ENCODE measurements around the gene MRPL12.
A peak's percentile ranks its signal among the peaks of the same experiment; 100 is the strongest.

MRPL12 gene

GRCh38 chr17:81702934-81703746, at the start of gene MRPL12:
Gene MRPL12 (plus strand): TSS chr17:81703367. CDS start chr17:81703502, 135 bp downstream.
- DNase-seq (ENCODE audit: low spot score), result peak; percentile 95

GRCh38 chr17:81655378-81656117, 47.6 kb upstream of the MRPL12 start:
- DNase-seq (ENCODE audit: low spot score), result no peak

GRCh38 chr17:81656118-81656743, 46.9 kb upstream of the MRPL12 start, which contains the start of gene PDE6G:
Gene PDE6G (minus strand): TSS chr17:81656542. CDS start chr17:81653305, 3,237 bp downstream.
- no peak for DNase-seq (ENCODE audit: low spot score)

- no peak for DNase-seq (ENCODE audit: low spot score)
Measured at GRCh38 chr17:81656835-81657234, 46.3 kb upstream of the MRPL12 start.

- no peak for DNase-seq (ENCODE audit: low spot score)
Measured at GRCh38 chr17:81659038-81659437, 44.1 kb upstream of the MRPL12 start.

GRCh38 chr17:81660441-81660840, 42.7 kb upstream of the MRPL12 start:
- no peak for DNase-seq (ENCODE audit: low spot score)

GRCh38 chr17:81662002-81662401, 41.2 kb upstream of the MRPL12 start:
- DNase-seq (ENCODE audit: low spot score), result no peak

GRCh38 chr17:81664051-81664470, 39.1 kb upstream of the MRPL12 start:
- DNase-seq (ENCODE audit: low spot score), result no peak

- peak; percentile 46 for DNase-seq (ENCODE audit: low spot score)
Measured at GRCh38 chr17:81665205-81666091, 37.7 kb upstream of the MRPL12 start.

GRCh38 chr17:81666092-81666341, 37.1 kb upstream of the MRPL12 start:
- DNase-seq (ENCODE audit: low spot score), result no peak

GRCh38 chr17:81666342-81667191, 36.6 kb upstream of the MRPL12 start, which contains the start of the genes CCDC137 and OXLD1:
Gene CCDC137 (plus strand): TSS chr17:81666737. CDS start chr17:81666767, 30 bp downstream.
Gene OXLD1 (minus strand): TSS chr17:81666605. CDS start chr17:81666577, 28 bp downstream.
- DNase-seq (ENCODE audit: low spot score), result peak; percentile 94

GRCh38 chr17:81667754-81668153, 35.4 kb upstream of the MRPL12 start:
- DNase-seq (ENCODE audit: low spot score), result peak; percentile 41

GRCh38 chr17:81672504-81672903, 30.7 kb upstream of the MRPL12 start:
- DNase-seq (ENCODE audit: low spot score), result no peak

GRCh38 chr17:81672954-81673353, 30.2 kb upstream of the MRPL12 start:
- DNase-seq (ENCODE audit: low spot score), result no peak

- DNase-seq (ENCODE audit: low spot score), result no peak
Measured at GRCh38 chr17:81673561-81674258, 29.5 kb upstream of the MRPL12 start.

- DNase-seq (ENCODE audit: low spot score), result peak; percentile 54
Measured at GRCh38 chr17:81675515-81676221, 27.5 kb upstream of the MRPL12 start.

- no peak for DNase-seq (ENCODE audit: low spot score)
Measured at GRCh38 chr17:81676906-81677305, 26.3 kb upstream of the MRPL12 start.

- no peak for DNase-seq (ENCODE audit: low spot score)
Measured at GRCh38 chr17:81680150-81680549, 23.0 kb upstream of the MRPL12 start.

GRCh38 chr17:81681672-81682071, 21.5 kb upstream of the MRPL12 start:
- no peak for DNase-seq (ENCODE audit: low spot score)

All from NAMALWA (cell line).